HG03280 (cell line): ENCODE measurements around the gene SGCD.

Source experiments
- ATAC-seq: cut with Tn5 transposase; IDR thresholded peaks from one replicate; pipeline ENCODE4 v1.9.1; 2021; ENCODE audit warnings: mild to moderate bottlenecking, moderate library complexity; ENCODE audit not compliant: unreplicated experiment

Gene SGCD

DNA sequence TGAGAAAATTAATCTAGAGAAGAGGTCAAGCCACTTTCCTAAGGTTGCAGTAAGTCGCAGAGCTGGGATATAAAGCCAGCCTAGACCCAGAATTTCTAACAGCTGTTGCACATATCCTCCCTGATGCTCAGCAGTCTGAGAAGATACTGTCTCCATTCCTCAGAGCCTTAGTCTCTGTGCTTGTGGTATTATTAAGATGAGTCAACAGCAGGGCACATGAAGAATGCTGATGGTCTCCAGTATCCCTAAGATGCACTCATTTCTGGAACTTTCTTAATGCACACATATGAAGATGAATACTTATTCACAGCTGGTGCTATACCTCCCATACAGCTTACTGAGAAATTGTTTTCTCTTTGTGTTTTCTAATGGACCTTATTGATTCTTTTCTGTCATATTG, 32.5 kb downstream of the SGCD start:
- no peak for ATAC-seq

DNA sequence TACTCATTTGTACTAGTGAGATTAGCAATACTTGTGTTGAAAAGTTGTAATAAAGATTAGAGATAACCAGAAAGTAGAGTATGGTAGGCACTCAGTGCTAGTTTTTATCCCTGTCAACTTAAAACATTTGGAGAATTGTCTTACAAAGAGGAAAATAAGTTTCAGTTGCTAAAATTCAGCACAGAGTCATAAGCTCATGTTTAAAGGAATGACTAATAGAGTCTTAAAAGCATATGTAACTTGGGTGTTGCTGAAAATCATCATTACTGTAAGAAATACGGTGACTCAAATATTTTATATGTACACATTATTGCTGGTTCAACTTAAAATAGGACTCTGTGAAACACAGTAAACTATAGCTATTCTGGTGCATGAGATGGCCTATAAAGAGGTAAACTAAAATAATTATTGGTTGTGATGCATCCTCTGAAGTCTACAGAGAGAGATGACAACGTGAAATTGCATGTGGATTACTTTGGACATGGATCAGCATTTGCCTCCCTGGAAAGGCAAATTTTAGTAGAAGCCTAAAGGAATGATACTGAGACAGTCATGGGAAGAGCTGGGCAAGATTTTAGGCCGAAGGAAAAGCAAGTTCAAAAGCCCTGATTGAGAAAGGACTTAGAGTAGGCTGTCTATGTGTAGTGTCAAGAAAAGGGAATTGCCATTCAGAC, 34.6 kb downstream of the SGCD start:
- ATAC-seq = no peak

DNA sequence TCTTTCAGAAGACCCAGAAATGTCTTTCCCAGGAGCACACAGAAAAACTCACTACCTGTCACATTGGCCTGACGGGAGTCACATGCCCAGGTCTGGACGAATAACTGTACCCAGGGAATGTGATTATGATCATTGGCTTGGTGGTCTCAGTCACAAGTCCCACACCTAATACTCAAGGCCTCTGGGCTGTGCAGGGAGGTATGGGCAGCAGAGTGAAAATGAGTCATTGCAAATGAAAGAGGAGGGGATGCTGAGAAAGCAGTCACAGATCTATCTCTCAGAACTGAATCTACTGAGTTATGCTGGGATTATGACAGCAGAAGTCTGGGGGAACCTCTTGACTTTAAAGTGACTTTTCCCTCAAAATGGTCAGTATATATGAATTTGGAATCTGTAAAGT, 36.9 kb downstream of the SGCD start:
- no peak for ATAC-seq

DNA sequence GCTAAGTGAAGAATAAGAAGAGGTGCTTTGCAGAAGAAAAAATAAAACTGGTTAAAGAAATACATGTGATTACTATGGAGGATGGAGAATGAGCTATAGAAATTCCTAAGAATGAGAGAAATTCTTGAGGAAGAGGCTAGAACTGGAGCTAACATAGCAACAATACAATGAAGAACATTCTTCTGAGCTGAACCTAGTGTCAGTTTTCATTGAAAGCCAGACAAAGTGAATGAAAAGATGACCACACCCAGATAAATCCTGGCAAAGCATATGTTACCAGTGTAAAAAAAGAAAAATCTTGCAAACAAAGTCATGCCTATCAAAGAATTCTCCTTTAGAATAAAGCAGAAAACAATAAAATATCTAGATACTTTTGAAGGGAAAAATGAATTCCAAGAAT, 39.6 kb downstream of the SGCD start:
- no peak for ATAC-seq

DNA sequence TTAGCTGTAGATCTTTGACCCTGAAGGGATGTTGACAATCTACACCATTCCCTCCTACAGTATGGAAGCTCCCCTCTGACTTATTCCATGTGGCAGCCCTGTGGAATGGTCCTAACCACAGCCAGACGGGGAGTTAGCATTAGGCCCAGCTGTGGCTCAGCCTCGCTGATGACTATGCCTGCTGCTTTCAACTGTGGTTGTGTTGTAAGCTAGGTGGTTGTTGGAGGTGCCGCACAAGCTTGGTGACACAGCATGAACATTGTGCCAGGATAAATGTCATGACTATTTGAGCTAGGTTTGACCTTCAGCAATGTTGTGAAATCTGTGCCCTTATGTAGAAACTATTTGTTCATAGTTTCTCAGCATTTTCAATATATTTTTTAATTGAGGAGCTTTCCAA, 40.6 kb downstream of the SGCD start:
- no peak for ATAC-seq

DNA sequence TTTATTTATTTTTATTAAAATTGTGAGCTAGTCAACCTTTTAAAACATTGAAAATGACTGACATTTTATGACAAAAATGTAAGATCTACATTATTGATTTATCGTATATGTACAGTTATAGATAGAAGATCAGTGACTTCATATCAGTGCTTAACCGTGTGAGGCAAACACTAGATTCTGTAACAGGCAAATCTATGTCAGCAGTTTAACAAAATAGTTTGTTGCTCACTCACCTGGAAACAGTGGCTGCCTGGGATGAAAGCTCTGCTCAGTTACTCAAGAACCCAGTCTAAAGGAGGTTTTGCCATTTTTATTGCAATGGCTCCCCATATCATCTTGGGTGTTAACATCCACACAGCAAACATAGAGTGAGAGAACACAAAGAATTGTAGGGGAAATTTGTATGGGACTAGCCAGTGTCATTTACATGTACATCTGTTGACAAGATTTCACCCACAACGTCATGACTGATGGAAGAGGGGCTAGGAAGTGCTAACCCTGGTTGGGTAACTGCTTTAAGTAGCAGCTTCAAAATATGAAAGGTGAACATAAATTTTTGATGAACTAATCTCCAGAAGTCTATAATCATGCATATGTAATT, 49.0 kb downstream of the SGCD start:
- ATAC-seq = no peak

DNA sequence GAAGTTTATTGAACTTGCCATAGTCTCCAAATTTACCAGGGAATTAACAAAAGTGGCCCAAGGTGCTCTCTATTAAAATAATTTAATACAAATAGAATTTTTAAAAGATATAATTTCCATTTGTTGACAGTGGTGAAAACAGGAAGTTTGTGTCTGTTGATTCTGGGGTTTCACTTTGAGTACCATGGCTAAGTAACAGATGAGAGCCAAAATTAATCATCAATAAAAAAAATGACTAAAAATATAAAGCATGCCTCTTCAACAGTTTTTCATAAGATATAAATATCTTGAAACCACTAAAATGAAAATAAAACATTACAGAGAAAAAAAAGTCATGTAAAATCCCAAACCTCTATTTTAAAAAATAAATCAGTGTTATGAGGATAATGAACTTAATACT, 49.8 kb downstream of the SGCD start:
- ATAC-seq = peak; percentile 39

DNA sequence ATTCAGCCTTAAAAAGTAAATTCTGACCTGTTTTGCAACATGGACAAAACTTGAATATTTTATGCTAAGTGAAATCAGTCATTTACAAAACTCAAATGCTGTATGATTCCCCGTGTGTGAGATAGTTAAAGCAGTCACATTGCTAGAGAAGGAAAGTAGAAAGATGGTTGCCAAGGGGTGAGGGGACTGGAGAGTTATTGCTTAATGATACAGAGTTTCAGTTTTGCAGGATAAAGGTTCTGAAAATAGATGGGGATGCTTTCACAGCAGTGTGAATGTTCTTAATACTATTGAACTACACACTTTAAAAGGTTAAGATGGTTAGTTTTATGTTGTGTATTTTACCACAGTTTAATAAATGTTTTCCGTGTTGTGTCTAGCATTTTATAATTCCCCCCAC, 51.2 kb downstream of the SGCD start:
- no peak for ATAC-seq

DNA sequence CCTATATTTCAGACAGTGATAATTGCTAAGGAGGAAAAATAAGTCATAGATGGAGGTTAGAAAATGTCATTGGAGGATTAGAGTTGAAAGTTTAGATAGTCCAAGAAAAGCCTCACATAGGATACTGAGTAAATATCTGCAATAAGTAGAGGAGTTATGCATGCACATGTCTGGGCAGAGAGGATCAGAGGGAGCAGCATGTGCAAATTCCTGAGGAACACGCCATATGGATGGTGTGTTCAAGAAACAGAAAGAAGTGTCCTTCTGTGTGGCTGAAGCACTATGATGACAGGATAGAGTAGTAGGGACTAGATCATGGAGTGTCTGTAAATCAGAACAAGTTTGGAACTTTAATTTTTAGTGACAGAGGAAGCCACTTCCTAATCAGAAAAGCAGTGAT, 52.2 kb downstream of the SGCD start:
- no peak for ATAC-seq

DNA sequence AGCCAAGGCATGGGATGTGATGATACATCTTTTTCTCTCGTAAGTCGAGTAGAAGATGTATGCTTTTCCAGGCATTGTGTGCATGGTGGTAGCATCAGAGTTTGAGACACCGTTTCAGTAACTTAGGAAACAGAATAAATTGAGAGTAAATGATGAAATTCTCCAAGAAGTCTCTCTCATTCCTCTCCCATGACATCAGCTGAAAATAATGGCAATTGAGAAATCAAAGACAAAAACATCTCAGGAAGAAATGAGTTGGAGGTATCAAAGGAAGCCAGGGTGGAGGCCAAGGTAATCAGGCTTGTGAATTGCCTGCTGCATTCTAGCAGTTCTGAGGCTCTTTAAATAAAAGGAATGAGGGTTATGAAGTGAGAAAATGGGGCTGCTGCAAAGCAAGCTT, 53.9 kb downstream of the SGCD start:
- no peak for ATAC-seq

DNA sequence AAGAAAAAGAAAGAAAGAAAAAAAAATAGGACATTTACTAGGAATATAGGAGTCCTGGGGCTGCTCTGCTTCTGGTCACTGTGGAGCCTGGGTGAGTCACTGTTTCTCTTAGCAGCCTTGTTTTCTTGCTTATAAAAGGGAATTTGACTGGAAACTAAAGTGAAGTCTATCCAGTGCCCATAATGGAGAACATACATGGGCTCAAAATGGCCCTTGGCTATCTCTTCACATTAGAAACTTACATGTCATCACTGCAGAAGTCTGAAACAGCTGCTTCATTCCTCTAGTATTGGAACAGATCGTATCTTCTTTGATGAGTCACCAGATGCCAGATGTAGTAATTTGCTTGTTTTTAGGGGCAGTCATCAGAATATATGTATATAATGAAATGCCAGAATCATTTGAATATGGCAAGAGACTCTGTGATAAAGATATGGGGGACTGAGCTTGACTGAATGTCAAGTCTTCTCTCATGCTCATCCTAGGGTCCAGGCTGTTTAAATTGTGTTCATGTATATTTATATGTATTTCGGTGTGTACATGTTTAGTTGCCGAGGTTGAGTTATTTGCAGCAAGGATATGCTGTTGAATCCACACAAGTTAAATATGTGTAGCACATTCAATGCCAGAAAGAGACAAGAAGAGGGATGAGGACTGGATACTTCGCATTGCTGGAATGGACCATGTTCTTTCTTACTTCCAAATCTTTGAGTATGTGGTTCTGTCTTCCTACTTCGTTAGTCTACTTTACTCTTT, 56.7 kb downstream of the SGCD start:
- no peak for ATAC-seq

DNA sequence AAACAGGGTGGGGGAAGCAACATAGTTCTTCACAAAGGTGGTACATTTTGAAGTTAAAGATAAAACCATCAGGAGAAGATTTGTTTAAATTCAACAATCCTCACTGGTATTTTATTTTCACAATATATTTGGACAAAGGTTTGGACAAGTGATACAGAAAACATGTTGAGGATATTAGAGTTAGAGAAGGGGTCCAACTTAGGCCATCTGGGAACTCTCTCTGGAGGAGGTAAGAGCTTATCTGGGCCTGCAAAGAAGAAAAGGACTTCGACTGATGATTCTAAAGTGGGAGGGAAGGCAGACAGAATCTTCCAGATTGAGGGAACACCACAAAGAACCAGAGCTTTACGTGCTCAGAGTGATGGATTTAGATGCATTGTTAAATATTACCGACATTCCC, 58.5 kb downstream of the SGCD start:
- ATAC-seq = no peak

DNA sequence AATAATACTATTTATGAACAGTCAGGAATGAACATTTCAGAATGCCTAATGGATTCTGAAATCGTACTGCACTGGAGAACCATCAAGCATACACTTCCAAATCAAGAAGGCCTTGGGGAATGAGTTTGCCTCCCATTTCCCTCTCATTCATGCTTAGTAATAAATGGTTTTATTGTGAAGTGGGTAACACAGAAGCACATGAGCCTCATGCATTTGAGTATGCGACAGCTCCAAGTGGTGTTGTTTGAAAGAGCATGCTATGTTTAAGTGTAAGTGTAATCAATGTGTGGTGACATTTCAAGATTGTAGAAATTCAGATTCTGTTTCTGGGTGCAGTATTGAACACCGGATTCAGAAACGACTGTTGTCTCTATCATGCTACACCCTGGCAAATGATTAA, 60.0 kb downstream of the SGCD start:
- no peak for ATAC-seq

DNA sequence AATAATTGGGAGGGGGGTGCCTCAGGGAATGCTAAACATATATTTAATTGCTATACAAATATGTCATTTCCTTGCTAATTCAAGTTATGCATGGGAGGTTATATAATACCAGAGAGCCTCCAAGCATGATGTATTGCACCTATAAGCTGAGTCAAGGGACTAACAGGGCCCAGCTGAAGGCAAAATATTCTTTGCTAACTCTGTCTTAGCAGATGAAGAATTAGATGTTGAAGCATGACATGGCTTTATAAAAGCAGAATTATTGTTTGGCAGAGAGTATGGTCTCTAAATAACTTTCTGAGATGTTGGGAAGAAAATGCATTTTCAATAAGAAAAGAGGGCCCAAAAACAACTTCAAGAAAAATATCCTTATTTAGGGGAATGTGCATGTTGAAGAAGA, 60.4 kb downstream of the SGCD start:
- no peak for ATAC-seq

DNA sequence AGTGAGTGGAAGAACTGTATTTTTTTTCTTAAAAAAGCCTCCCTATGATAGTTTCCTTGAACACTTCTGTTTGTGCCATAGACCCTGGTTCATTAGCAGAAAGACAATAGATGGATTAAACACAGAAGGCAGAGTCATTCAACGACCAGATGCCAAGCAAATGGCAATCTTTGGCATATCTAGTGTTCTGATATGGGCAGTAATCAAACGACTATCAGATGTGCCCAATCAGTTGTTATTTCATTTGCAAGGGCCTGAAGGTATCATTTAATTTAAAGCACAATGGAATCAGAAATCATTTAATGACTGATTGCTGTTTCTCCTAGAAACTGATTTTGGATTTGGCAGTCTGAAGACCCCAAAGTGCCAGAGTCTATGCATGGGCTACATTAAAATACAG, 61.3 kb downstream of the SGCD start:
- no peak for ATAC-seq

DNA sequence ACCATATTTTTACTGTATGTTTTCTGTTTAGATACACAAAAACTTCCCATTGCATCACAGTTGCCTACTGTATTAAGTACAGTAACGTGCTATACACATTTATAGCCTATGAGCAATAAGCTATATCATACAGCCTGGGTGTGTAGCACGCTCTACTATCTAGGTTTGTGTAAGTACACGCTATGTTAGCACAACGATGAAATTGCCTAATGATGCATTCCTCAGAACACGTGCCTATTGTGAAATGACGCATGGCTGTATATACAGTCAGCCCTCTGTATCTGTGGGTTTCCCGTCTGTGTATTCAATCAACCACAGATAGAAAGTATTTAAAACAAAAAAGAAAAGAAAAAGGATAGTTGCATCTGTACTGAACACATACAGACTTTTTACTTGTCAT, 64.2 kb downstream of the SGCD start:
- ATAC-seq = no peak

DNA sequence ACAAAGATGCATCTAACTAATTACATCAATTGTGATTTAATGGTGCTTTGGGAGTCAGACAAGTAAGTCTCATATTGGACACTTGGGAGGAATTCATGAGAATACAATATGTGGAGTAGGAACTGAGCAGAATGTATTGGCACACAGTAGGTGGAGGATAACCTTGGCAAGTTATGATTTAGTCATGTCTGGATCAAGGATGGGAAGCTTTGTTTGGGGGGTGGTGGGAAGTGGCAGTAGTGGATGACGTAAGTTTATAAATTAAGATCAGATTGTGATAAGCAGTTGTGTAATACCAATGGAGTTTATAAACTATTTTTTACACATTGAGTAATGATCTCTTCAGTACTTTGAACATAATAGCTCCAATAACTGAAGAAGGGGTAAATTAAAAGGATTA, 67.0 kb downstream of the SGCD start:
- no peak for ATAC-seq

DNA sequence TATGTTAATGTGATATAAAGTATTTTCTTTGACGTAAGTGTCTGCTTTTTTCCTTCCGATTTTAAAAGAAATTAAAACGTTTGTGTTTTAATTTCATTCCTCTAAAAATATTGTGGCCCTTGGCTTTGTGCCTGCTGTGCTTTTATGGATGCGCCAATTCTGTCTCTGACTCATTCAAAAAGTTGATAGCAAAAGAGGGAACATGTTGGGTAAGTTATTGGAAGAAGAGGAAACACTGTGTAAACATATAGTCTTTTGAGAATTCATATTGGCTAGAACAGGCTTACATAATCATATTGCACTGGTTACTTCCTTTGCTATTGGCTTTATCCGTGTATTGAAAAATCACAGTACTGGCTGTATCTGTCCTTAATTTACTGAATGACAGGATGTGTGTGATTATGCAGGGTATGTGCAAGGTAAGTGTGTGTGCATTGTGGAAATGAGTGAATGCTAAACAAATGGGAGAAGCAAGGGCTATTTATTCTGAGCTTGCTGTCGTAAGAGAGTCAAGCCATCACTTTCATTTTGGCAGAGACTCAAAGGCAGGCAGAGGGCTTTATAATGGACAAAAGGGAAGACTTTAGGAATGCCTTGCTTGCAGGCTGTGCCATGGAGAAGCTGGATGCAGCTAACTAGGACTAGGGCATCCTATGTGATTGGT, 67.8 kb downstream of the SGCD start:
- ATAC-seq = no peak

DNA sequence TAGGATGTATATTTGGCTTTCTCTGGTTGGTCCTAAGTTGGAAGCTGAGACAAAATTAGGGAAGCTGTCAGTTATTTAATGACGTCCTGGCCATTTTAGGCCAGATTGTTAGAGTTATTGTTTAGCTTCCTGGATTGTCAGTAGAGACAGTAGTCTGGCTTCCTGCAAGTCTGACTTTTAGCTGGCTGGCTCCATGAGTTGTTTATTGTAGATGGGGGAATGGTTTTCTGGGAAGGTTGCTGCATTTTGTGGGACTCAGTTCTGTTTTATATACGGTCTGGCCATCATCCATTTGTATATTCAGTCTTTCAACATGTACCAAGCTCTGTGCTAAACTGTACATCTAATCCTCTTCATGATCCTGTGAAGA, 68.3 kb downstream of the SGCD start:
- no peak for ATAC-seq

DNA sequence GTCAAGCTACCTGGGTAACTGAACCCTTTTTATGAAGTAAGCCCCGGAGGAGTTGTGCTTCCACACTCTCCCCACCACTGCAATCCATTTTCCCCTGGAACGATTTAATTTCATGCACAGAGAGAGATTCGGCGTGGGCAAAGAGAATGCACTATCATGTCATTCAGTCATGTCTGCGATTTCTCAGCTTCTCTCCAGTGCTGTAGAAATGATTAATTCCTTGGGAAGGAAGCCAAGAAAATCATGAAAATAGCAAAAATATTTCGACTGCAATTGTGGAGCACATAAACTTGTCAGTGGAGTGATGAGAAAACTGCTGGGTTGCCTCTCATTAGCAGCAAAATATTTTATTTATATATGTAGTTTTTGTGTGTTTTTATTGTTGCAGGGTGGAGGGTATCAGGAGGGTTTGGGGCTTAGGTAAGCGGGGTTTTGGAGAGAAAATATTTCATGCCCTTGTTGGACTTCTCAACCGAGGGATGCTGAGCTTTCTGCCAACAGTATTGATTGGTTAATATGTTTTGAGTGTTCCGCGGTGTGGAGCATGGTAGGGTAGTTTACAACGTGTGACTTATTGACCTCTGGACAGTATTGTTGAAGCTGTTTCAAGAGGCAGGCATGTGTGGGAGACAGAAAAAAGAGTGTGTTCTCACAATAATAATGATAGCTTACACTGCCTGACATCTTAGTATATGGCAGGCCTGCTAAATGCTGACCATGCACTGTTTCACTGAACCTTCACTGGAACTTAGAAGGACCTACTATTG, 69.3 kb downstream of the SGCD start:
- no peak for ATAC-seq

DNA sequence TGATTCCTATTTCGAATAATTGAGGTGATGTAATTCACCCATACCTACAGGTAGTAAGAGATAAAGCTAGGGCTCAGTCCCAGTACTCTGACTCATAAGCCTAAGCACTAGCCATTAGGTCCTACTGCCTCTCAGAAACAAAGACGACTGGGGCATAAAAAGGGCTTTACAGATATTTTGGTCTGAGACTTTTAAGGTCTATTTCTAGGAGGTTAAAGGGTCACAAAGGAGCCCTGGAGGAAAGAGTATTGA, 69.8 kb downstream of the SGCD start:
- ATAC-seq = no peak

DNA sequence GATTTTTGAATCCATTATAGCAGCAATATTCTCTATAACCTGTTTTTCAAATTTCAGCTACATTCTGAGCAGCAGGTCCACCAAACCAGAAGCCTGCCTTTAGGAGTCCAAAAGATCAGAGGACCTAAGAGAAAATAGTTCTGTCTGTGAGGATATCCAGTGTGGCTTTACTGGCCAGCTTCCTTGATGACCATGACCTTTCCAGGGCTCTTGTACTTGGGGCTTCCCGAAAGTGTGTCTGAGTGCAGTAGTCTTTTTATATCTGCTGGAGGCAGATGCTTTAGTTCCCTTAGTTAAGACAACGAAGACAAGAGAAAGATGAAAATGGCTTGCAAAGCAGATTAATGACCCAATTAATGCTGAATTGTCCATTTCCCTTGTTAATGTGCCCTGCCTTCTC, 72.4 kb downstream of the SGCD start:
- ATAC-seq = no peak
